AG04449 (cell line): ENCODE data around the gene TFB2M.
A peak's percentile ranks its signal among the peaks of the same experiment; 100 is the strongest.
"Not testable (repeated sequence)": the region's sequence is repeated elsewhere in the genome, so short reads cannot be mapped to it uniquely, and the experiment has no call there.

Source experiments
- CTCF ChIA-PET: fragments of 350-600 bp; formaldehyde crosslinking; extraction: SDS; loops from one replicate; lab custom pipeline; 2021; ENCODE audit warnings: antibody characterized with exemption; lab: Yijun Ruan, JAX
- POLR2A ChIA-PET: fragments of 400-600, 350-600 bp; formaldehyde crosslinking; extraction: SDS; loops from one replicate; lab custom pipeline; 2020; ENCODE audit warnings: antibody characterized with exemption, inconsistent platforms; lab: Yijun Ruan, JAX
- DNase-seq: peaks from one replicate; pipeline ENCODE4 v3.0.0-alpha.2; 2010; ENCODE audit warnings: low read depth, low spot score
- H3K4me3 ChIP-seq: 2 replicates; pipeline ENCODE4 v1.5.1; 2011; ENCODE audit warnings: low read depth, mild to moderate bottlenecking, control low read depth, low read length
- TF ChIP-seq, protein P1 (sequence below): IDR thresholded peaks from one replicate; pipeline ENCODE4 v1.5.1; 2011; ENCODE audit warnings: mild to moderate bottlenecking, moderate library complexity, low read length, control low read depth, inconsistent platforms; ENCODE audit not compliant: insufficient read depth; ENCODE audit errors: missing control alignments

The TFB2M gene

DNA sequence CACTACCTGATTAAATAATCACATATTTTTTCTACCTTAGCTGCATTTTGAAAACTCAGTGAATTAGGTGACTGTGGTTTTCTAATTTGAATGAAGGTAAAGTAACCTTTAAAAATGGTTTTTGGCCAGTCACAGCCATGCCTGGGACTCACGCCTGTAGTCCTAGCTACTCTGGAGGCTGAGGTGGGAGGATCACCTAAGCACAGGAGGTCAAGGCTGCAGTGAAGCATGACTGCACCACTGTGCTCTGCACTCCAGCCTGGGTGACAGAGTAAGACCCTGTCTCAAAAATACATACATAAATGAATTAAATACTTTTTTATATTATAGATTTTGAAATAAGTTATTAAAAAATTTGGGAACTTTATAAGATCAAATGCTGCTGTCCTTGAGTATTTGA, 5.9 kb upstream of the TFB2M start:
- ChIA-PET CTCF (no interaction called here), POLR2A (no interaction called here)
- no peak for DNase-seq
- H3K4me3 ChIP-seq, result no peak overlapping the region
- TF ChIP-seq, protein P1, sequence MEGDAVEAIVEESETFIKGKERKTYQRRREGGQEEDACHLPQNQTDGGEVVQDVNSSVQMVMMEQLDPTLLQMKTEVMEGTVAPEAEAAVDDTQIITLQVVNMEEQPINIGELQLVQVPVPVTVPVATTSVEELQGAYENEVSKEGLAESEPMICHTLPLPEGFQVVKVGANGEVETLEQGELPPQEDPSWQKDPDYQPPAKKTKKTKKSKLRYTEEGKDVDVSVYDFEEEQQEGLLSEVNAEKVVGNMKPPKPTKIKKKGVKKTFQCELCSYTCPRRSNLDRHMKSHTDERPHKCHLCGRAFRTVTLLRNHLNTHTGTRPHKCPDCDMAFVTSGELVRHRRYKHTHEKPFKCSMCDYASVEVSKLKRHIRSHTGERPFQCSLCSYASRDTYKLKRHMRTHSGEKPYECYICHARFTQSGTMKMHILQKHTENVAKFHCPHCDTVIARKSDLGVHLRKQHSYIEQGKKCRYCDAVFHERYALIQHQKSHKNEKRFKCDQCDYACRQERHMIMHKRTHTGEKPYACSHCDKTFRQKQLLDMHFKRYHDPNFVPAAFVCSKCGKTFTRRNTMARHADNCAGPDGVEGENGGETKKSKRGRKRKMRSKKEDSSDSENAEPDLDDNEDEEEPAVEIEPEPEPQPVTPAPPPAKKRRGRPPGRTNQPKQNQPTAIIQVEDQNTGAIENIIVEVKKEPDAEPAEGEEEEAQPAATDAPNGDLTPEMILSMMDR, result no peak

GRCh38 chr1:246571309-246571708, 5.2 kb upstream of the TFB2M start:
- DNase-seq, CTCF ChIA-PET, H3K4me3 ChIP-seq, POLR2A ChIA-PET: not testable (repeated sequence)

- TF ChIP-seq, protein P1, result no peak
- CTCF ChIA-PET, result no interaction called here
- no peak for DNase-seq
- peak overlapping the region; percentile 9; the same call in 1 of the 2 replicates for H3K4me3 ChIP-seq
- POLR2A ChIA-PET, result no interaction called here
Measured at GRCh38 chr1:246569248-246570238, 3.5 kb upstream of the TFB2M start.

- TF ChIP-seq, protein P1, result no peak
- H3K4me3 ChIP-seq, result peak overlapping the region; percentile 92
- ChIA-PET POLR2A (interaction anchor here (0.8 to 2.7 kb wide), 3 partner anchors 11 to 65 kb away, joined by 3 to 9 read pairs (median 4); no protein-coding TSS in a partner anchor), CTCF (interaction anchor here (0.9 to 1.4 kb wide), 7 partner anchors 8 to 128 kb away, joined by 3 to 5 read pairs (median 4); no protein-coding TSS in a partner anchor)
- no peak for DNase-seq
Measured at GRCh38 chr1:246567646-246568235, 1.7 kb upstream of the TFB2M start.

- peak; percentile 75 for DNase-seq
- TF ChIP-seq, protein P1, result no peak
- POLR2A ChIA-PET, result interaction anchor here (0.8 to 2.7 kb wide), 6 partner anchors 9 to 78 kb away, joined by 3 to 9 read pairs (median 3); no protein-coding TSS in a partner anchor
- peak overlapping the region; percentile 92 for H3K4me3 ChIP-seq
- CTCF ChIA-PET, result interaction anchor here (0.9 to 1.4 kb wide), 8 partner anchors 9 to 157 kb away, joined by 3 to 5 read pairs (median 4); no protein-coding TSS in a partner anchor
Measured at GRCh38 chr1:246566813-246567645, 968 bp upstream of the TFB2M start.

- TF ChIP-seq, protein P1, result no peak
- CTCF ChIA-PET, result interaction anchor here (1.3 to 2.6 kb wide), 4 partner anchors 60 to 158 kb away, joined by 3 to 8 read pairs (median 5); no protein-coding TSS in a partner anchor
- H3K4me3 ChIP-seq, result peak overlapping the region; percentile 92
- DNase-seq, result no peak
- POLR2A ChIA-PET, result interaction anchor here (1.0 to 2.7 kb wide), 5 partner anchors 8 to 79 kb away, joined by 3 to 9 read pairs (median 3); no protein-coding TSS in a partner anchor
Measured at GRCh38 chr1:246565751-246566127, 322 bp downstream of the TFB2M start.
